OCI-LY7 (cell line): Measurements from ENCODE around the gene RAB9B.

Experiments used
- EZH2phosphoT487 ChIP-seq: fragments of 200-600 bp; sonication (generic); IDR thresholded peaks from 2 replicates; pipeline ENCODE4 v1.6.1; 2018; ENCODE audit warnings: low read depth, borderline replicate concordance, mild to moderate bottlenecking, mixed run types, antibody characterized with exemption, low read length, moderate library complexity, mixed read lengths
- TF ChIP-seq, protein P1 (sequence below): fragments of 200-600 bp; sonication (generic); conservative IDR thresholded peaks from 2 replicates; pipeline ENCODE4 v1.5.1; 2014; ENCODE audit warnings: mild to moderate bottlenecking, antibody characterized with exemption, low read length, moderate library complexity, mixed read lengths

DNA sequence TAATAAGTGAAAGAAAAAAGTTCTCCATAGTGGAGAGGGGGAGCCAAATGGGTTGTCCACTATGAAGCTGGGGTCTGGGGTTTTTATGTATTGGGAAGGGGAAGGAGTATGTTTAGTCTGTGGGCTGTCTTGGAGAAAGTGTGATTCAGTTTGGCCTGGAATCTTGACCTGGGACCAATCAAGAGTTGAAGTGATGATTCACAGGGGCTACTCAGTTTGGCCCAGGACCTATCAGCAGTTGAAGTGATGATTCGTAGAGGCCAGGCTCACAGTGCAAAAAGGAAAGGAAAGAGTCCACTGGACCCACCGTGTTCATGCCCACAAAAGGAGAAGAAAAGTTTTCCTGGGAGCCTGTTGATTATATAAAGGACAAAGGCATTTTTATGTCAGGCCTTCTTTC is 47.3 kb upstream of the RAB9B start:
- TF ChIP-seq, protein P1, sequence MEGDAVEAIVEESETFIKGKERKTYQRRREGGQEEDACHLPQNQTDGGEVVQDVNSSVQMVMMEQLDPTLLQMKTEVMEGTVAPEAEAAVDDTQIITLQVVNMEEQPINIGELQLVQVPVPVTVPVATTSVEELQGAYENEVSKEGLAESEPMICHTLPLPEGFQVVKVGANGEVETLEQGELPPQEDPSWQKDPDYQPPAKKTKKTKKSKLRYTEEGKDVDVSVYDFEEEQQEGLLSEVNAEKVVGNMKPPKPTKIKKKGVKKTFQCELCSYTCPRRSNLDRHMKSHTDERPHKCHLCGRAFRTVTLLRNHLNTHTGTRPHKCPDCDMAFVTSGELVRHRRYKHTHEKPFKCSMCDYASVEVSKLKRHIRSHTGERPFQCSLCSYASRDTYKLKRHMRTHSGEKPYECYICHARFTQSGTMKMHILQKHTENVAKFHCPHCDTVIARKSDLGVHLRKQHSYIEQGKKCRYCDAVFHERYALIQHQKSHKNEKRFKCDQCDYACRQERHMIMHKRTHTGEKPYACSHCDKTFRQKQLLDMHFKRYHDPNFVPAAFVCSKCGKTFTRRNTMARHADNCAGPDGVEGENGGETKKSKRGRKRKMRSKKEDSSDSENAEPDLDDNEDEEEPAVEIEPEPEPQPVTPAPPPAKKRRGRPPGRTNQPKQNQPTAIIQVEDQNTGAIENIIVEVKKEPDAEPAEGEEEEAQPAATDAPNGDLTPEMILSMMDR, result no peak
- no peak for TF ChIP-seq EZH2phosphoT487
